Measurements from ENCODE around the gene SRCIN1.

GRCh38 chr17:38625482-38625881 lies 19.7 kb upstream of the SRCIN1 start:
- TF ChIP-seq, protein P1, sequence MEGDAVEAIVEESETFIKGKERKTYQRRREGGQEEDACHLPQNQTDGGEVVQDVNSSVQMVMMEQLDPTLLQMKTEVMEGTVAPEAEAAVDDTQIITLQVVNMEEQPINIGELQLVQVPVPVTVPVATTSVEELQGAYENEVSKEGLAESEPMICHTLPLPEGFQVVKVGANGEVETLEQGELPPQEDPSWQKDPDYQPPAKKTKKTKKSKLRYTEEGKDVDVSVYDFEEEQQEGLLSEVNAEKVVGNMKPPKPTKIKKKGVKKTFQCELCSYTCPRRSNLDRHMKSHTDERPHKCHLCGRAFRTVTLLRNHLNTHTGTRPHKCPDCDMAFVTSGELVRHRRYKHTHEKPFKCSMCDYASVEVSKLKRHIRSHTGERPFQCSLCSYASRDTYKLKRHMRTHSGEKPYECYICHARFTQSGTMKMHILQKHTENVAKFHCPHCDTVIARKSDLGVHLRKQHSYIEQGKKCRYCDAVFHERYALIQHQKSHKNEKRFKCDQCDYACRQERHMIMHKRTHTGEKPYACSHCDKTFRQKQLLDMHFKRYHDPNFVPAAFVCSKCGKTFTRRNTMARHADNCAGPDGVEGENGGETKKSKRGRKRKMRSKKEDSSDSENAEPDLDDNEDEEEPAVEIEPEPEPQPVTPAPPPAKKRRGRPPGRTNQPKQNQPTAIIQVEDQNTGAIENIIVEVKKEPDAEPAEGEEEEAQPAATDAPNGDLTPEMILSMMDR (IDR thresholded peaks at IDR 0.05; ENCODE audit: low read depth, low read length, missing input control) = no peak
- TF ChIP-seq MAX (IDR thresholded peaks at IDR 0.05) (no peak), RXRA (IDR thresholded peaks at IDR 0.05) (no peak), REST (IDR thresholded peaks at IDR 0.05) (no peak), JUND (IDR thresholded peaks at IDR 0.05) (no peak), ATF3 (IDR thresholded peaks at IDR 0.05) (no peak), TAF1 (conservative IDR thresholded peaks at IDR 0.05) (no peak), SP1 (IDR thresholded peaks at IDR 0.05) (no peak)
- TF ChIP-seq, protein P2, sequence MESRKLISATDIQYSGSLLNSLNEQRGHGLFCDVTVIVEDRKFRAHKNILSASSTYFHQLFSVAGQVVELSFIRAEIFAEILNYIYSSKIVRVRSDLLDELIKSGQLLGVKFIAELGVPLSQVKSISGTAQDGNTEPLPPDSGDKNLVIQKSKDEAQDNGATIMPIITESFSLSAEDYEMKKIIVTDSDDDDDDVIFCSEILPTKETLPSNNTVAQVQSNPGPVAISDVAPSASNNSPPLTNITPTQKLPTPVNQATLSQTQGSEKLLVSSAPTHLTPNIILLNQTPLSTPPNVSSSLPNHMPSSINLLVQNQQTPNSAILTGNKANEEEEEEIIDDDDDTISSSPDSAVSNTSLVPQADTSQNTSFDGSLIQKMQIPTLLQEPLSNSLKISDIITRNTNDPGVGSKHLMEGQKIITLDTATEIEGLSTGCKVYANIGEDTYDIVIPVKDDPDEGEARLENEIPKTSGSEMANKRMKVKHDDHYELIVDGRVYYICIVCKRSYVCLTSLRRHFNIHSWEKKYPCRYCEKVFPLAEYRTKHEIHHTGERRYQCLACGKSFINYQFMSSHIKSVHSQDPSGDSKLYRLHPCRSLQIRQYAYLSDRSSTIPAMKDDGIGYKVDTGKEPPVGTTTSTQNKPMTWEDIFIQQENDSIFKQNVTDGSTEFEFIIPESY (IDR thresholded peaks at IDR 0.05) = no peak
